Adrenal gland (tissue), 12 donors: ENCODE measurements around the gene ZNF292. TPM values are rescaled to one million over a fixed set of nuclear protein-coding genes. Genes with fewer than 3 reads are reported as not detected.

Source experiments
- DNase-seq, 7 donors: peaks; one replicate each; pipeline ENCODE4 v3.0.0-alpha.2; 2019 to 2020
- H3K27ac ChIP-seq, 5 donors: fragments of 200-600 bp; sonication (generic) in 4 of 5; 1 replicate in 3 of 5; 2 replicates in 2 of 5; pipeline versions ENCODE4 v1.5.1 to v1.8.0; 2016 to 2020; ENCODE audit warnings: mild to moderate bottlenecking in 1 of 5
- H3K27me3 ChIP-seq: fragments of 200-600 bp; 2 replicates; pipeline ENCODE4 v1.8.0; 2021
- H3K36me3 ChIP-seq, 2 donors: fragments of 200-600 bp; replicated peaks in 1 of 2; 1 replicate in 1 of 2; 2 replicates in 1 of 2; pipeline versions ENCODE4 v1.5.1 to v1.8.0; 2018 to 2022
- H3K4me1 ChIP-seq, 2 donors: fragments of 200-600 bp; replicated peaks in 1 of 2; 1 replicate in 1 of 2; 2 replicates in 1 of 2; pipeline versions ENCODE4 v1.5.1 to v1.8.0; 2018 to 2021
- H3K4me3 ChIP-seq, 4 donors: fragments of 200-600 bp; sonication (generic) in 3 of 4; one replicate each; pipeline ENCODE4 v1.5.1; 2016 to 2018
- H3K9me3 ChIP-seq, 3 donors: fragments of 200-600 bp; sonication (generic) in 1 of 3; replicated peaks in 1 of 3; 1 replicate in 2 of 3; 2 replicates in 1 of 3; pipeline versions ENCODE4 v1.5.1 to v1.8.0; 2016 to 2021
- CTCF ChIP-seq, 6 experiments: fragments of 450-650 bp in 4 of 6; fragments of 200-600 bp in 2 of 6; sonication (generic) in 1 of 6; IDR thresholded peaks; 1 replicate in 5 of 6; 2 replicates in 1 of 6; pipeline versions ENCODE4 v1.5.1 to v1.8.0; 2016 to 2021; ENCODE audit warnings: antibody characterized with exemption in 6 of 6, mild to moderate bottlenecking in 2 of 6, moderate library complexity in 1 of 6
- POLR2A ChIP-seq, 2 donors: fragments of 450-650 bp; IDR thresholded peaks; one replicate each; pipeline ENCODE4 v1.6.1; 2017; ENCODE audit warnings: antibody characterized with exemption in 2 of 2, mild to moderate bottlenecking in 2 of 2, moderate library complexity in 1 of 2
- WGBS, 4 donors: extraction: QIAGEN DNeasy Blood & Tissue Kit in 2 of 4; methylation state at CpG; one replicate each; pipeline versions ENCODE4 v1.1.5 to v1.1.7; 2013 to 2017; 5-methylcytosine and 5-hydroxymethylcytosine counted together
- intact Hi-C, 2 donors: fragments of 100-400 bp; cut with DNase I; formaldehyde crosslinking; loops; one replicate each; pipeline versions ENCODE4 v1.14.1 to v1.15.0; 2022 to 2023
- polyA plus RNA-seq, 3 donors: library from polyadenylated mRNA; stranded (reverse); fragments of 200-250 nt in 2 of 3; fragments of 350-450 nt in 1 of 3; fragmentation: Illumina TruSeq in 1 of 3; extraction: RNeasy Lipid Tissue Mini Kit (QIAGEN cat#74804) in 1 of 3; gene quantifications; one replicate each; pipeline ENCODE4 v1.2.3, GENCODE V29; 2013 to 2014
- total RNA-seq, 9 donors: library from RNA; depleted of rRNA in 4 of 9; stranded (reverse); fragments of >200 nt in 4 of 9; fragments of 120-200 nt in 1 of 9; fragmentation: NEBNext Ultra II Directional in 1 of 9; extraction: Animal tissue kit (Norgen Biotek cat#: 25700) in 1 of 9; gene quantifications; one replicate each; pipeline versions ENCODE4 v1.1.0 to v1.2.4, GENCODE V29; 2013 to 2023
- donor health status: healthy with polysubstance abuse.
- donor health status: Bipolar disorder and iron deficiency.
- donor health status: DM: yes; HTN: yes; CAD: no.
- donor health status: DM: no; HTN: no; CAD: no.
- donor health status: DM: no; HTN: no; CAD: no.
- donor health status: DM: yes; HTN: yes; CAD: no.

Gene ZNF292
- total and polyA plus RNA-seq, 12 donors: 4.8 to 57.2 (median 27.5) TPM

GRCh38 chr6:87259791-87260190 lies 104.4 kb downstream of the ZNF292 start:
- TF ChIP-seq CTCF (IDR thresholded peaks at IDR 0.05) (no peak), POLR2A (IDR thresholded peaks at IDR 0.05) (no peak)
- Histone ChIP-seq H3K36me3 (peaks cover 0 to 15% of the 10 kb centered on the region in 2 donors), H3K4me1 (no peaks in the 10 kb centered on the region), H3K27ac (no peak overlapping the region), H3K27me3 (no peaks in the 10 kb centered on the region), H3K4me3 (no peak overlapping the region), H3K9me3 (no peaks in the 10 kb centered on the region)
- WGBS, 4 donors: 94 to 98% (median 96%) methylated on average over 7 of the region's 7 CpGs
- intact Hi-C loops: no loop called here
- no peak for DNase-seq

GRCh38 chr6:87261534-87261933 lies 106.2 kb downstream of the ZNF292 start:
- H3K4me1 ChIP-seq: no peaks in the 10 kb centered on the region
- no peak overlapping the region for H3K4me3 ChIP-seq
- H3K36me3 ChIP-seq: no peaks in the 10 kb centered on the region
- TF ChIP-seq CTCF (IDR thresholded peaks at IDR 0.05) (no peak), POLR2A (IDR thresholded peaks at IDR 0.05) (no peak)
- intact Hi-C loops: no loop called here
- H3K27ac ChIP-seq: no peak overlapping the region
- no peak for DNase-seq
- WGBS, 4 donors: 55 to 63% (median 59%) methylated on average over 3 of the region's 3 CpGs
- H3K9me3 ChIP-seq: no peaks in the 10 kb centered on the region
- no peaks in the 10 kb centered on the region for H3K27me3 ChIP-seq

GRCh38 chr6:87264481-87264880 lies 109.1 kb downstream of the ZNF292 start:
- intact Hi-C loops: no loop called here
- Histone ChIP-seq H3K27me3 (no peaks in the 10 kb centered on the region), H3K36me3 (no peaks in the 10 kb centered on the region), H3K4me1 (no peaks in the 10 kb centered on the region), H3K4me3 (no peak overlapping the region), H3K27ac (no peak overlapping the region), H3K9me3 (no peaks in the 10 kb centered on the region)
- WGBS, 4 donors: 73 to 100% (median 98%) methylated on average over 2 of the region's 2 CpGs
- no peak for DNase-seq
- TF ChIP-seq POLR2A (IDR thresholded peaks at IDR 0.05): no peak
- TF ChIP-seq CTCF (IDR thresholded peaks at IDR 0.05): no peak

GRCh38 chr6:87274660-87275274 lies 119.4 kb downstream of the ZNF292 start:
- DNase-seq: peak in 3 of 7 donors; percentile 8 to 20 (median 13)
- intact Hi-C loops: no loop called here
- 90 to 95% (median 92%) methylated on average over 7 of the region's 7 CpGs for WGBS, 4 donors
- Histone ChIP-seq H3K9me3 (no peaks in the 10 kb centered on the region), H3K27me3 (no peaks in the 10 kb centered on the region), H3K36me3 (no peaks in the 10 kb centered on the region), H3K4me3 (no peak overlapping the region), H3K27ac (no peak overlapping the region), H3K4me1 (peaks cover 0 to 5% of the 10 kb centered on the region in 2 donors)
- TF ChIP-seq CTCF (IDR thresholded peaks at IDR 0.05) (no peak), POLR2A (IDR thresholded peaks at IDR 0.05) (no peak)
